ENCODE measurements around the gene ODF2L. TPM values are rescaled to one million over a fixed set of nuclear protein-coding genes. Genes with fewer than 3 reads are reported as not detected.

ODF2L gene
- total RNA-seq, 1 donor from 2014 or later: 13.4 TPM

DNA sequence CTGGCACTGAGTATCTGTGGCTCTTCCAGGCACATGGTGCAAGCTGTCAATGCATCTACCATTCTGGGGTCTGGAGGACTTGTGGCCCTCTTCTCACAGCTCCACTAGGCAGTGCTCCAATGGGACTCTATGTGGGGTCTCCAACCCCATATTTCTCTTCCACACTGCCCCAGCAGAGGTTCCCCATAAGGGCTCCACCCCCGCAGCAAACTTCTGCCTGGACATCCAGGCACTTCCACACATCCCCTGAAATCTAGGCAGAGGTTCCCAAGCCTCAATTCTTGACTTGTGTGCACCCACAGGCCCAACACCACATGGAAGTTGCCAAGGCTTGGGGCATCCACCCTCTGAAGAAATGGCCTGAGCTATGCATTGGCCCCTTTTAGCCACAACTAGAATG lies 18.8 kb downstream of the ODF2L start:
- H3K27me3 ChIP-seq (ENCODE audit: control insufficient read depth, insufficient read depth, low read length): no peaks in the 10 kb centered on the region
- H3K4me3 ChIP-seq (ENCODE audit: low read depth, low read length): no peak overlapping the region
- H3K36me3 ChIP-seq (ENCODE audit: control insufficient read depth, insufficient read depth, low read length): peaks cover 7% of the 10 kb centered on the region
- DNase-seq (ENCODE audit: low read depth) (no peak), FAIRE-seq (no peak)
- no peak for TF ChIP-seq CTCF (IDR thresholded peaks at IDR 0.05; ENCODE audit: insufficient read depth, low read length, severe bottlenecking)

GRCh38 chr1:86375688-86376087 lies 20.4 kb downstream of the ODF2L start:
- Histone ChIP-seq H3K36me3 (ENCODE audit: control insufficient read depth, insufficient read depth, low read length) (peaks cover 7% of the 10 kb centered on the region), H3K27me3 (ENCODE audit: control insufficient read depth, insufficient read depth, low read length) (no peaks in the 10 kb centered on the region), H3K4me3 (ENCODE audit: low read depth, low read length) (no peak overlapping the region)
- DNase-seq (ENCODE audit: low read depth): no peak
- TF ChIP-seq CTCF (IDR thresholded peaks at IDR 0.05; ENCODE audit: insufficient read depth, low read length, severe bottlenecking): no peak
- no peak for FAIRE-seq

DNA sequence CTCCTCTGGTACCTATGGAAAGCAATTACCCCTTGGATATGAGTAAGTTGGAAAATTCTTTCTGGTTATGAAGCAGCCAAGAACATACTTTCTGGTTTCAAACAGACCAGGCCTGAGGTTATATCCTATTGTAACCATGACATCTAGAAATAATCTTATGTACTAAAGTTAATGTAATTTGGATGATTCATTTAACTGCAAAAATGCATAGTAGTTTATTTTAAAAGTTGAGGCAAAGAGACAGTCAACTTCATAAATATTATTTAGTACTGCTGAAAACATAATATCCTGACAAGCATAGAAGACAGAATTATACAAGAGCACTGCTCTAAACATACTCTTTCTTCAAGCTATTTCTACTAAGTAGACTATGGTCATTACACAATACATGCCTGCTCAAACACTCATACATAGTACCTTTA lies 25.5 kb downstream of the ODF2L start:
- H3K36me3 ChIP-seq (ENCODE audit: control insufficient read depth, insufficient read depth, low read length): peaks cover 4% of the 10 kb centered on the region
- no peak for DNase-seq (ENCODE audit: low read depth)
- H3K4me3 ChIP-seq (ENCODE audit: low read depth, low read length): no peak overlapping the region
- FAIRE-seq: no peak
- no peaks in the 10 kb centered on the region for H3K27me3 ChIP-seq (ENCODE audit: control insufficient read depth, insufficient read depth, low read length)
- no peak for TF ChIP-seq CTCF (IDR thresholded peaks at IDR 0.05; ENCODE audit: insufficient read depth, low read length, severe bottlenecking)

GRCh38 chr1:86365896-86366295 lies 30.2 kb downstream of the ODF2L start:
- no peak for FAIRE-seq
- DNase-seq (ENCODE audit: low read depth): no peak
- TF ChIP-seq CTCF (IDR thresholded peaks at IDR 0.05; ENCODE audit: insufficient read depth, low read length, severe bottlenecking): no peak
- Histone ChIP-seq H3K27me3 (ENCODE audit: control insufficient read depth, insufficient read depth, low read length) (no peaks in the 10 kb centered on the region), H3K36me3 (ENCODE audit: control insufficient read depth, insufficient read depth, low read length) (peaks cover 1% of the 10 kb centered on the region), H3K4me3 (ENCODE audit: low read depth, low read length) (no peak overlapping the region)

GRCh38 chr1:86362807-86363206 lies 33.3 kb downstream of the ODF2L start:
- peaks cover 1% of the 10 kb centered on the region for H3K36me3 ChIP-seq (ENCODE audit: control insufficient read depth, insufficient read depth, low read length)
- TF ChIP-seq CTCF (IDR thresholded peaks at IDR 0.05; ENCODE audit: insufficient read depth, low read length, severe bottlenecking): no peak
- no peak overlapping the region for H3K4me3 ChIP-seq (ENCODE audit: low read depth, low read length)
- H3K27me3 ChIP-seq (ENCODE audit: control insufficient read depth, insufficient read depth, low read length): no peaks in the 10 kb centered on the region
- DNase-seq (ENCODE audit: low read depth) (no peak), FAIRE-seq (no peak)

DNA sequence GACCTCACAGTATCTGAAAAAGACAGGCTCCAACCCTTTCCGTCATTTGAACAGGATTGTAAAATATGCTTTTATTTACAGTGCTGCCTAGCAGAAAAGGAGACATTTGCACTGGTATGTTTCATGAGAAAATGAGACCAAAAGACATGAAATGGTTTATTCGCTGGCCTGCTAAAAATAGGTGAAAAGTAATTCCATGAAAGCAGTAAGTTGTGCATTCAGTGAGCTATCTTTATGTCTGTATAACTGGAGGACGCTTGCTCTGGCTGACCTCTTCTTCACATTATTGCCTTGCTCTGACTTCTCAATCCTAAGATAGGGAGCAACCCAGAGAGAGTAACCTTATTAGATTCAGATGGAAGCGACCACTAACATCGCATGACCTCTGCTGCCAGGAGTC lies 38.3 kb downstream of the ODF2L start:
- DNase-seq (ENCODE audit: low read depth) (no peak), FAIRE-seq (no peak)
- H3K4me3 ChIP-seq (ENCODE audit: low read depth, low read length): no peak overlapping the region
- no peak for TF ChIP-seq CTCF (IDR thresholded peaks at IDR 0.05; ENCODE audit: insufficient read depth, low read length, severe bottlenecking)
- H3K36me3 ChIP-seq (ENCODE audit: control insufficient read depth, insufficient read depth, low read length): peaks cover 4% of the 10 kb centered on the region
- no peaks in the 10 kb centered on the region for H3K27me3 ChIP-seq (ENCODE audit: control insufficient read depth, insufficient read depth, low read length)

All from bronchial epithelial cell (primary cell).